ENCODE measurements around the gene ARSB.
"Not testable (repeated sequence)": the region's sequence is repeated elsewhere in the genome, so short reads cannot be mapped to it uniquely, and the experiment has no call there.

The ARSB gene

DNA sequence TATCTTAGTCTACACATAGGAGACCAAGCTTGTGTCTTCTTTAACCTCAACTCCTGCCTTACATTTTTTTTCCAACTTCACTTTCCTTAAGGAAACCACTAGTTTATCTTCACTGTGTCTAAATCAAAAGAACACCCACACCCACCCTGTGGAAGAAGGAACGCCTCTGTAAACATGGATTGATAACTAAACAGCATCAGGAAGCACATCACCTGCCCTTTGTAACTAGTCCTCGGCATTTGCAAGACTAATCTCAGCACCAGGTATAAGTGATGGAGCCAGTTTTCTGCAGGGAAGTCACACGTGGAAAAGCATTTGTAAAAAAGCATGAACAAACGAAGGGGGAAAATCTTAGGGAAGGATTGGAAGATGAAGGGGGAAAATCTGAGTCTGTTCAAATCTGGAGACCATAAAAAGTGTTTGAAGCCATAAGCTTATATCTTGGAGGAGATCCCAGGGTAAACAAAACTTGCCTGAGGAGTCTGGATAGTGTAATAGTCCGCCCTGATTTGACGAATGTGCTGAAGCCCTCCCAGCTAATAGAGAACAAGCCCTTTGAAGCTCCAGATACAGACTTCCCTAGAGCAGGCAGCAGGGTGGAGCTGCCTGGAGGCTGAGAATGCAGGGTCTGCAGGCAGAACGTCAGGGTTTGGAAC lies 219.2 kb downstream of the ARSB start:
- no peak overlapping the region for H3K27ac ChIP-seq
- no peak for TF ChIP-seq CTCF (IDR thresholded peaks at IDR 0.05)
- no peak overlapping the region for H3K4me3 ChIP-seq
- no peak for DNase-seq (ENCODE audit: low spot score)

DNA sequence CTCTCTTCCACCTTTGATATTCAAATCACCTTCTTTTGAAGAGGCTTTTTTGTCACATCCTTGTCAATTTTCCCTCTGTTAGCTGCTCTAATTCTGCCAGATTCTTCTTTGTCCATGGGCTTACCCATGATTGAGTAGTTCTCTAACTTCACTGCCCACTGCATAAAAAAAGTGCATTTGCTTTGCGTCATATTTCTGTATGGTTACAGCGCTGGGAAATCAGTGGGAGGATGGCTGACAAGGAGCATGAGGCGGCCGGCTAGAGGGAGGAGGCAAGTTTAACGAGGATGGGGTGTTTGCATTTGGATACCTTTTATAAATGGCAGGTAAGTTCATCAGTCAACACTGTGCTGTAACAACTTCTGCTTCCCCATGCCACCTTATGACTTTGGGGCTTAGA lies 220.0 kb downstream of the ARSB start:
- DNase-seq (ENCODE audit: low spot score), result no peak
- no peak overlapping the region for H3K27ac ChIP-seq
- no peak overlapping the region for H3K4me3 ChIP-seq
- no peak for TF ChIP-seq CTCF (IDR thresholded peaks at IDR 0.05)

DNA sequence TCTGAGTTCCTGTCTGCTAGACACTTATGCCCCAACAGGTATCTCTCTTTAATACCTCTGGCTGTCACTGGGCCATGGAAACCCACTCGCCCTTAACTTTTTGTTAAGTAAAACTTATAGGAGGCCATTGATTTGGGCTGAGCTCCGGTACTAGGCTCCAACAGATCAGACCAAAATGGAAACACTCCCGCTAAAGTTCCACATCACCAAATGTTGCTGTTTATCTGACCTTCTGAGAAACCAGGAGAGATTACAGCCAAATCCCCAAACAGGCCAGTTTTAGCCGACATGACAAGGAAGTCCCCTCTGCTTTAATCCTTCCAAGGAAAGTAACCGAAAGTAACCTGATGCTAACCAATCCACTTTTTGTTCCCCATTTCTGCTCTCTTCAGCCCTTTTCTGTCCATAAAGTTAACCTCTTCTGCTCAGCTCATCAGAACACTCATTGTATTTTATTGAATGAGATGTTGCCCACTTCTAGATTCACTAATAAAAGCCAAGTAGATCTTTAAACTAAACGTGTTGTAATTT lies 221.4 kb downstream of the ARSB start:
- no peak for TF ChIP-seq CTCF (IDR thresholded peaks at IDR 0.05)
- no peak for DNase-seq (ENCODE audit: low spot score)

DNA sequence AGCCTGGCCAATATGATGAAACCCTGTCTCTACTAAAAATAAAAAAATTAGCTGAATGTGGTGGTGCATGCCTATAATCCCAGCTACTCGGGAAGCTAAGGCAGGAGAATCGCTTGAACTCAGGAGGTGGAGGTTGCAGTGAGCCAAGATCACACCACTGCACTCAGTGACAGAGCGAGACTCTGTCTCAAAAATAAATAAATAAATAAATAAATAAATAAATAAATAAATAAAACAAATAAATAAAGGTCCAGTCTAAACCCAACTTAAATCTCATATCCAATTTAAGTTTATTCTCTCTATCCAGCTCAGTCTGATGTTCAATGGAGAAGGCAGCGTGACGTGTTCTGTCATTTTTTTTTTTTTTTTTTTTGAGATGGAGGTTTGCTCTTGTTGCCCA lies 222.4 kb downstream of the ARSB start:
- H3K4me3 ChIP-seq; H3K27ac ChIP-seq; DNase-seq (ENCODE audit: low spot score): not testable (repeated sequence)

More for the DNA sequence above, 221.4 kb downstream of the ARSB start:
- H3K4me3 ChIP-seq, result no peak overlapping the region
- H3K27ac ChIP-seq, result no peak overlapping the region

- Histone ChIP-seq H3K4me3 (no peak overlapping the region), H3K27ac (no peak overlapping the region)
- TF ChIP-seq CTCF (IDR thresholded peaks at IDR 0.05), result no peak
- no peak for DNase-seq (ENCODE audit: low spot score)
Measured at GRCh38 chr5:78761840-78762239, 223.3 kb downstream of the ARSB start.

DNA sequence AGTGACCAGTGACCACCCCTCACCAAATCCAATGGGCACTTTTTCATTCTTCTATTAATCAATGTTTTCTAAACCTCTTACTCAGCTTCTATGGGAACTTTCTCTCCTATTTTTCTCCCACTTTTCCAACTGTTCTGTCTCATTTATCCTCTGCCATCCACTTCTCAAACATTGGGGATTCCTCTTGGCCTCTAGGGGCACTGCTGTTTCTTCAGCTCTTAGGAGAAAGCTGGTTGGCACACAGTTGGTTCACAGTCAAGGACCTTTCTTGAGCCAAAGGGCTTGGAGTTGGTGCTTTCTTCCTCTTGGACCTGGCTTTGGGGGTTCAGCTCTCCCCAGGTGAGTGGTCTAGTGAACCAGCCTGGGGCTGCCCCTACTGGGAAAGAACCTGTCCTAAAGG lies 224.3 kb downstream of the ARSB start:
- no peak for TF ChIP-seq CTCF (IDR thresholded peaks at IDR 0.05)
- no peak for DNase-seq (ENCODE audit: low spot score)

GRCh38 chr5:78760366-78760765 lies 224.7 kb downstream of the ARSB start:
- no peak for DNase-seq (ENCODE audit: low spot score)

More for the DNA sequence above, 224.3 kb downstream of the ARSB start:
- Histone ChIP-seq H3K4me3 (no peak overlapping the region), H3K27ac (no peak overlapping the region)

More at GRCh38 chr5:78760366-78760765, 224.7 kb downstream of the ARSB start:
- H3K4me3 ChIP-seq, result no peak overlapping the region
- TF ChIP-seq CTCF (IDR thresholded peaks at IDR 0.05), result no peak
- H3K27ac ChIP-seq, result no peak overlapping the region
